ENCODE results near the gene NOG. TPM values are rescaled to one million over a fixed set of nuclear protein-coding genes. Genes with fewer than 3 reads are reported as not detected.

NOG gene
- total RNA-seq, 2 donors from 2014 or later: 0.13 to 0.93 TPM

DNA sequence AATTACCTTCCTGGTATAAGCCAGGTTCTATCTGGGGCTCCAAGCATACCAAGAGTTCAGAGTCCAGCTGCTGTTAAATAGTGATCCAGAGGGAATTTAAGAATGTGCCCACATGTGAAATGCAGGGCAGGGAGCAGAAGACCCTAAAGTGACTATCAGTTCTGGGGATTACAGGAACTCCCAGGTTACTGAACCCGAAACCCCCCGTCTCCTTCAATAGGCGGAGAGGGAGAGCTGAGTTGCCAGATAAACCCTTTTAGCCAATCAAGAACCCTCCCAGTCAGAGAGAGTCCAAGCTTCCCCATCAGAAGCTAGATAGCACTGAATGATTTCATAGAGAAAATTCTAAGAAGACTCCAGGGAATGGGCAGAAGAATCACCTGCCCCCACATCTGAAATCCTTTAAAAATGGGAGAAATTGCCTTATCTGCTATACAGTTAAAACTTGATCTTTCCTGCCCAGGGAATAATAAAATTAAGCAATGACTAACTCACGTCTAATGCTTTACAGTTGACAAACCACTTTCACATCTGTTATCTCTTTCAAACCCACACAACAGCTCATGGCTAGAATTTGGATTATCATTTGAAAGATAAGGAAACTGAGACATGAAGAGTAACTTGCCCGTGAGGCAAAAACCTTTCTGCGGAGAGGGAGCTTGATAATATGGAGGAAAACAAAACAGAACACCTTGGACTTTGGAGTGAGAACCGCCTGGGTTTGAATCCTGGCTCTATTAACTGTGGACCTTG is 10.2 kb downstream of the NOG start:
- no peak overlapping the region for H3K27ac Mint-ChIP-seq
- H3K27me3 Mint-ChIP-seq: peaks cover 24% of the 10 kb centered on the region
- no peaks in the 10 kb centered on the region for H3K4me1 Mint-ChIP-seq
- no peaks in the 10 kb centered on the region for H3K36me3 Mint-ChIP-seq (ENCODE audit: low read depth)
- no peaks in the 10 kb centered on the region for H3K9me3 Mint-ChIP-seq
- no peak for ATAC-seq (replicated peaks)
- no peak overlapping the region for H3K4me3 Mint-ChIP-seq

DNA sequence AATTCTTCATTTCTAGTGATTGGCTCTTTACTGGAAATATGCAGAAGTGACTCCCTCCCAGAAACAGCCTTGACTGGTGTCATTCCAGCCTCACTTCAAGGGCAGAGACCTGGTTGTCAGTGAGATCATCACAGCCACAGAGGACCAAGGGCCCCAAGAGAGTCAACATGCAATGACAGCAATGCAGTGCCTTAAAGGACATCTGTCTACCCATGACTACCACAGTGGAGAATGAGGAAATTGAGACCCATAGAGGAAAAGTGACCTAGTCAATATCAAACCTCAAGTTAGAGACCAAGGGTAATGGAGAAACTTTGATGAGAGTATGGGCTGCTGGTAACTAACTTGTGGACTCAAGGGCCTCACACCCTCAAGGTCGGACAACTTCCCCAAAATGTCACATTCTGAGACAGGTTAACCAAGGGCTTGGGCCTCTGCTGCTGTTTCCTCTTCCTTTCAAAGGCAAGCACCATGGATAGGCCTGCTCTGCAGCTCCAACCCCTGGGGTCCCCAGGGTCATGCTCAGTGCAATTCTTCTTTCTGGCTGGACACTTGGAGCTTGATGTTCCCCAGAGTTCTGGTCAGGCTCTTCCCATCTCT is 11.3 kb downstream of the NOG start:
- Mint-ChIP-seq H3K9me3 (no peaks in the 10 kb centered on the region), H3K4me1 (no peaks in the 10 kb centered on the region), H3K27ac (no peak overlapping the region), H3K36me3 (ENCODE audit: low read depth) (no peaks in the 10 kb centered on the region), H3K4me3 (no peak overlapping the region), H3K27me3 (peaks cover 16% of the 10 kb centered on the region)
- no peak for ATAC-seq (replicated peaks)

GRCh38 chr17:56608944-56609343 is 15.4 kb downstream of the NOG start:
- peaks cover 11% of the 10 kb centered on the region for H3K27me3 Mint-ChIP-seq
- no peak overlapping the region for H3K4me3 Mint-ChIP-seq
- H3K9me3 Mint-ChIP-seq: no peaks in the 10 kb centered on the region
- no peak for ATAC-seq (replicated peaks)
- H3K27ac Mint-ChIP-seq: no peak overlapping the region
- H3K36me3 Mint-ChIP-seq (ENCODE audit: low read depth): no peaks in the 10 kb centered on the region
- H3K4me1 Mint-ChIP-seq: no peaks in the 10 kb centered on the region

- H3K36me3 Mint-ChIP-seq (ENCODE audit: low read depth): no peaks in the 10 kb centered on the region
- no peak for ATAC-seq (replicated peaks)
These were observed 16.8 kb downstream of the NOG start for GRCh38 chr17:56610321-56610720.

DNA sequence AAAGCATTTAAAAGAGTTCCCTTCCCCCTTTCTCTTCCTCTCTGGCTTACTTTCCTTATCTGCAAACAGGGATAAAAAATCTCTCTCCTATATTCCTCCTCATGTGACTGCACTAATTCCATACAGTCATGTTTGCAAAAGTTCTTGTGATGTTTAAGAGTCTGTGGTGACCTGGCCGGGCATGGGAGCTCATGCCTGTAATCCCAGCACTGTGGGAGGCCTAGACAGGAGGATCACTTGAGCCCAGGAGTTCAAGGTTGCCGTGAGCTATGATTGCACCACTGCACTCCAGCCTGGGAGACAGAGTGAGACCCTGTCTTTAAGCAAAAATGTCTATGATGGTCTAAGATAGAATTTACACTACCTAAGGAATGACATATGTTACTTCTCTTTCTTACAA is 19.6 kb downstream of the NOG start:
- Mint-ChIP-seq H3K36me3 (ENCODE audit: low read depth) (no peaks in the 10 kb centered on the region), H3K27me3 (no peaks in the 10 kb centered on the region), H3K4me1 (no peaks in the 10 kb centered on the region), H3K9me3 (no peaks in the 10 kb centered on the region), H3K4me3 (no peak overlapping the region), H3K27ac (no peak overlapping the region)
- no peak for ATAC-seq (replicated peaks)

More at GRCh38 chr17:56610321-56610720, 16.8 kb downstream of the NOG start:
- Mint-ChIP-seq H3K4me3 (no peak overlapping the region), H3K9me3 (no peaks in the 10 kb centered on the region), H3K27ac (no peak overlapping the region), H3K4me1 (no peaks in the 10 kb centered on the region), H3K27me3 (peaks cover 8% of the 10 kb centered on the region)

DNA sequence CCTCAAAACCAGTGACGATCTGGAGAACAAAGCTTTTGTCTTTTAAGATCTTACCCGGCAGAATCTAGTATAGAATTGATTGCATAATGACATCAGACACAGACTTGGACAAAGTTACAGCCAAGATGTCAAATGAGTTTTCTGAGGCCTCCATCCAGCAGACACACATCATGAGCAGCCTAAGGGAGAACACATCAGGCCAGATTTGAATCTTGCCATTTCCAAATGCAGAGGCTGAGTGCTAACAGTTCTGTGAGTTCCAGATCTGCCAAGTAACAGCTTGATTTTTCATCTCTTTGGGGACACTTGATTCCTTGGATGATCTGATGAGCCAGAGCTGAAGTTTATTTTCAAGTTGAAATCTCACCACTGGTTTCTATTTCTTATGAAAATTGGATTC is 21.0 kb downstream of the NOG start:
- no peak overlapping the region for H3K27ac Mint-ChIP-seq
- no peak overlapping the region for H3K4me3 Mint-ChIP-seq
- no peaks in the 10 kb centered on the region for H3K9me3 Mint-ChIP-seq
- H3K36me3 Mint-ChIP-seq (ENCODE audit: low read depth): no peaks in the 10 kb centered on the region
- no peaks in the 10 kb centered on the region for H3K4me1 Mint-ChIP-seq
- no peak for ATAC-seq (replicated peaks)
- no peaks in the 10 kb centered on the region for H3K27me3 Mint-ChIP-seq

- Mint-ChIP-seq H3K36me3 (ENCODE audit: low read depth) (no peaks in the 10 kb centered on the region), H3K27ac (no peak overlapping the region), H3K9me3 (no peaks in the 10 kb centered on the region), H3K27me3 (no peaks in the 10 kb centered on the region), H3K4me3 (no peak overlapping the region), H3K4me1 (no peaks in the 10 kb centered on the region)
- ATAC-seq (replicated peaks): no peak
These were observed 22.7 kb downstream of the NOG start for GRCh38 chr17:56616239-56616638.

GRCh38 chr17:56623383-56623782 is 29.9 kb downstream of the NOG start:
- no peak overlapping the region for H3K27ac Mint-ChIP-seq
- no peaks in the 10 kb centered on the region for H3K4me1 Mint-ChIP-seq
- no peak for ATAC-seq (replicated peaks)
- peaks cover 17% of the 10 kb centered on the region for H3K27me3 Mint-ChIP-seq
- no peaks in the 10 kb centered on the region for H3K36me3 Mint-ChIP-seq (ENCODE audit: low read depth)
- H3K9me3 Mint-ChIP-seq: no peaks in the 10 kb centered on the region
- H3K4me3 Mint-ChIP-seq: no peak overlapping the region

- H3K4me1 Mint-ChIP-seq: no peaks in the 10 kb centered on the region
- H3K27me3 Mint-ChIP-seq: peaks cover 21% of the 10 kb centered on the region
- no peak overlapping the region for H3K27ac Mint-ChIP-seq
- H3K36me3 Mint-ChIP-seq (ENCODE audit: low read depth): no peaks in the 10 kb centered on the region
- no peak for ATAC-seq (replicated peaks)
- no peaks in the 10 kb centered on the region for H3K9me3 Mint-ChIP-seq
- no peak overlapping the region for H3K4me3 Mint-ChIP-seq
These were observed 30.8 kb downstream of the NOG start for GRCh38 chr17:56624309-56624708.

DNA sequence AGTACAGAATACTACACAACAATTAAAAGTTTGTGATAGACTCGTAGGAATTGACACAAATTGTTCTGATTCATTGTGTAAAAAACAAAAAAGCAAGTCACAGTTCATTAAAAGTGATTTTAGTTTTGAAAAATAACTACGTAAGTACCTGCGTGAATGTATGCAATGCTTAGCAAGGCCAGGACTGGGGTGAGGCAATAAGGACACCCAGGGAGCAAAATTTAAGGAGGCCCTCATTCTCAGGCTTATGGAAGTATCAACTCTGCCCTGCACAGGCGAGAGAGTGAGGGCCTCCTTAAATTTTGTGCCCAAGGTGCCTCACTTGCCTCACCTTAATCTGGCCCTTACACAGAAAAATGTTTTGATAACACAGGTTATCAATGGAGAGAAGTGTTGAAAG is 31.4 kb downstream of the NOG start:
- ATAC-seq (replicated peaks): no peak
- no peak overlapping the region for H3K27ac Mint-ChIP-seq
- peaks cover 21% of the 10 kb centered on the region for H3K27me3 Mint-ChIP-seq
- H3K36me3 Mint-ChIP-seq (ENCODE audit: low read depth): no peaks in the 10 kb centered on the region
- no peak overlapping the region for H3K4me3 Mint-ChIP-seq
- H3K9me3 Mint-ChIP-seq: no peaks in the 10 kb centered on the region
- no peaks in the 10 kb centered on the region for H3K4me1 Mint-ChIP-seq

DNA sequence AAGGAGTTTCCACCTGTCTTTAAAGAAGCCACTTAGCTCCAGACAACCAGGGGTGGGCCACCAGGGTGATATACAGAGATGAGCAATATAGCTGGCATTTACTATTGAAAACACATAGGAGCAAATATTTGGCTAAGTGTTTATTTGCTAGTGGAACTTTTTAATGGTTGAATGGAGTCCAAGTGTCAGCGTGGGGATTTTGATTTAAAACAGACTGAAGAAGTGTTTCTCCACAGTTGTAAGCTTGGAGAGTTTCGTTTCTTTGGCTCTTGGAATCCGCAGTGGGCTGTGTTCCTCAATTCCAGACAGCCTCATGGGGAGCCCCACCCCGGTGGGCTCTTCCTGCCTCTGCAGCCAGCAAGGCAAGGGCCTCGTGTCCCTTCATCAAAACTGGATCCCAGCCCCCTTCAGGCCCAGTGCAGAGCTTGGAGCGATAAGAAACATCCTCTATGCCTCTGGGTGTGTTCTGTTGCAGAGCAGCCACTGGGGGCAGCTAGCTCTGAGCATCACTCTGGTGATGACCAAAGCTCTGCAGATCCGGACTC is 36.1 kb downstream of the NOG start:
- Mint-ChIP-seq H3K4me1 (no peaks in the 10 kb centered on the region), H3K27ac (no peak overlapping the region), H3K36me3 (ENCODE audit: low read depth) (no peaks in the 10 kb centered on the region), H3K4me3 (no peak overlapping the region), H3K9me3 (no peaks in the 10 kb centered on the region), H3K27me3 (peaks cover 13% of the 10 kb centered on the region)
- ATAC-seq (replicated peaks): no peak

DNA sequence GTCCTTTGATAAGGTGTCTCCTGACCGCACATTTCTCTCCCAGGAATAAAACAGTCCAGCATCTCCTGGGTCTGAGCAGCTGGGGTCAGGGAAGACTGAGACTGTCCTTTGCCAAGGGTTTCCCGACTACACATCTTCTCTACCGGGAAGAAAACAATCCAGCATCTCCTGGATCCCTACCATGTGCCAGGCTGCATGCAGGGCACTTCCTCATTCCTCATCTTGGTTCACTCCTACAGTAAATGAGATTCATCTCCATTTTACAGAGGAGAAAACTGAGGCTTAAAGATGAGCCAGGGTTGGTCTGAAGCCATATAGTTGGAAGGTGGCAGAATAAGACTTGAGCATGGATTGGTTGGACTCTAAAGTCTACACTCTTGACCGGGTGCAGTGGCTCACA is 36.7 kb downstream of the NOG start:
- H3K36me3 Mint-ChIP-seq (ENCODE audit: low read depth): no peaks in the 10 kb centered on the region
- no peak overlapping the region for H3K27ac Mint-ChIP-seq
- no peak for ATAC-seq (replicated peaks)
- H3K4me3 Mint-ChIP-seq: no peak overlapping the region
- no peaks in the 10 kb centered on the region for H3K9me3 Mint-ChIP-seq
- peaks cover 13% of the 10 kb centered on the region for H3K27me3 Mint-ChIP-seq
- no peaks in the 10 kb centered on the region for H3K4me1 Mint-ChIP-seq

GRCh38 chr17:56633681-56634080 is 40.2 kb downstream of the NOG start:
- Mint-ChIP-seq H3K36me3 (ENCODE audit: low read depth) (no peaks in the 10 kb centered on the region), H3K9me3 (no peaks in the 10 kb centered on the region), H3K27ac (no peak overlapping the region), H3K4me1 (no peaks in the 10 kb centered on the region), H3K4me3 (no peak overlapping the region), H3K27me3 (peaks cover 9% of the 10 kb centered on the region)
- ATAC-seq (replicated peaks): no peak

- Mint-ChIP-seq H3K36me3 (ENCODE audit: low read depth) (no peaks in the 10 kb centered on the region), H3K4me1 (no peaks in the 10 kb centered on the region), H3K27ac (no peak overlapping the region), H3K27me3 (peaks cover 13% of the 10 kb centered on the region), H3K4me3 (no peak overlapping the region), H3K9me3 (no peaks in the 10 kb centered on the region)
- ATAC-seq (replicated peaks): no peak
These were observed 42.1 kb downstream of the NOG start for GRCh38 chr17:56635641-56636040.

GRCh38 chr17:56636265-56636664 is 42.8 kb downstream of the NOG start:
- H3K9me3 Mint-ChIP-seq: no peaks in the 10 kb centered on the region
- no peak for ATAC-seq (replicated peaks)
- H3K27ac Mint-ChIP-seq: no peak overlapping the region
- H3K4me1 Mint-ChIP-seq: no peaks in the 10 kb centered on the region
- peaks cover 14% of the 10 kb centered on the region for H3K27me3 Mint-ChIP-seq
- no peaks in the 10 kb centered on the region for H3K36me3 Mint-ChIP-seq (ENCODE audit: low read depth)
- H3K4me3 Mint-ChIP-seq: no peak overlapping the region

Measured in activated T-helper 17 cell treated with anti-CD3 and anti-CD28 coated beads, Interleukin-2, amount 50 U/mL, for 72 hours (primary cell).